Measurements from ENCODE around the gene ZRANB3.

DNA sequence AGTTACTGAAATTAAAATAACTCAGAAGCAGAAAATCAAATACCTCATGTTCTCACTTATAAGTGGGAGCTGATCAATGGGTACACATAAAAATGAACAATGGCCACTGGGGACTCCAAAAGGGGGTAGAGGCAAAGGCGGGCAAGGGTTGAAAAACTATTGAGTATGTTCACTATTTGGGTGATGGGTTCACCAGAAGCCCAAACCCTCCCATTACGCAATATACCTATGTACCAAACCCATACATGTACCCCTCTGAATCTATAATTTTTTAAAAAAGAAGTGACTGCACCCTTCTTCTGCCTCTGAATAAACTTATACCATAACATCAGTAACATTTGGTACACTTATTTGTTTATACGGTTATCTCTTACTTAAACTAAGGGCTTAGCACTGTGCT lies 119.4 kb downstream of the ZRANB3 start:
- TF ChIP-seq EZH2 (IDR thresholded peaks at IDR 0.05; ENCODE audit: insufficient read depth, low read length) (no peak), CTCF (IDR thresholded peaks at IDR 0.05; ENCODE audit: insufficient read depth, low read depth, low read length) (no peak)
